ENCODE data around the gene ACOXL.

ACOXL gene

GRCh38 chr2:110875384-110875725, 143.0 kb downstream of the ACOXL start:
- DNase-seq (ENCODE audit: low read depth in 2 of 2), result no peak

DNA sequence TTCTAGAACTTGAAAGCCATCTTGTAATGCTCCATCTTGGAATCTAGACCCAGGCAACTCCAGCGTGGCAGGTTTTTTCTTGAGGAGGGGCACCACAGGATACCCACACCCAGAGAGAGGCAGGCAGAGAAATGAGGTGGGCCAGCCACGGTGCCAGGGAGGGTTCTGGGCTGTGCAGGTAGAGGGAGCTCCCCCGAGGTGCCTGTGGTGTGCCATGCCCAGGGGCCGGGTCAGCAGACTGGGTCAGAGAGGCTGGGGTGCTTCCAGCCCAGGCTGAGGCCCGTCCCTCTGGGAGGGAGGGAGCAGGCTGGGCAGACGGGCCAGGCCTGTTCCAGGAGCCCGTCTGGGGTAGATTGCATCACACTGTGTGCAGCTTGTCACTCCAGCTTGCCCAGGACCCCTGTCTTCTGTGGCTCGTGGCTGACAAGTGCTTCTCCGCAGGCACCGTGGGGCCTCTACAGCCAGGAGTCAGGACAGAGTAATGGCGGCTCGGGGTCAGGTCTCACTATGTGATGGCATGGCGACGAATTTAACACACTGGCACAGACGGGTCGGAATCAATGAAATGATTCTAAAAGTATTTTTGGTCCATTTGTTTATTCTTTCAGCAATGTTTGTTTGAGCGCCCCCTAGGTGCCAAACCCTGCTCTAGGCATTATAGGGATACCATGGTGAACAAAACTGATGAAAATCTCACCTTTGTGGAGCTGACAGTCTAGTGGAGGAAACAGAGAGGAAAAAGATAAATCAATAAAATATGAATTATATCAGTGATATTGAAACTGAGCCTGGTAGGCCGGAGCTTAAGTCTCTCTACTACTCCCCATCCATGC, 144.0 kb downstream of the ACOXL start:
- no peak for DNase-seq (ENCODE audit: low read depth in 2 of 2)

- DNase-seq (ENCODE audit: low read depth in 2 of 2), result no peak
Observed at GRCh38 chr2:110877031-110877827, 144.9 kb downstream of the ACOXL start.

DNA sequence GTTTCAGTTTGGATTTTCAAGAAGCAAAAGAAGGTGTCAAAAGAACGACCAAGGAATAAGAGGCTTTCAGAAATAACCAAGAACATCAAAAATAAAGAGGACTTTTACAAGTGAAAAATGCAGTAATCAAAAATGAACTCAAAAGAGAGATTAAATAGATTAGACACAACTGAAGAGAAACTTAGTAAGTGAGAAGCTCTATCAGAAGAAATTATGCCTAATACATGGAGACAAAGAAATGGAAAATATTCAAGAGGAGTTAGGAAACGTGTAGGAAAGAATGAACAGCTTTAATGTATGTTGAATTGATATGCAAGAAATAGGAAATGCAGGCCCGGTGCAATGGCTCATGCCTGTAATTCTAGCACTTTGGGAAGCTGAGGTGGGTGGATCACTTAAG, 145.8 kb downstream of the ACOXL start:
- no peak for DNase-seq (ENCODE audit: low read depth in 2 of 2)

DNA sequence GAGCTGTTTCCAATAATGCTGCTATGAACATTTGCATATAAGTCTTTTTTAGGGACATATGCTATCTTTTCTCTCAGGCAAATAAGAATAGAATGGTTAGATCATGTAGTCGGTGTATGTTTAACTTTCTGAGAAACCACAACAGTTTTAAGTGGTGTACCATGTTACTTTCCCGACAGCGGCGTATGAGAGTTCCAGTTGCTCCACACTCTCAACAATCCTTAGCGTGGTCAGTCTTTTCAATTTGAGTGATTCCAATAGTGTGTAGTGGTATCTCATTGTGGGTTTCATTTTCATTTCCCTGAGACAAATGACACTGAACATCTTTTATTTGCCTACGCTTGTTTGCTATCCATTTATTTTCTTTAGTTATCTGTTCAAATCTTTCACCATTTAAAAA, 149.5 kb downstream of the ACOXL start:
- no peak for DNase-seq (ENCODE audit: low read depth in 2 of 2)

GRCh38 chr2:110883406-110883805, 151.0 kb downstream of the ACOXL start:
- no peak for DNase-seq (ENCODE audit: low read depth in 2 of 2)

- no peak for DNase-seq (ENCODE audit: low read depth in 2 of 2)
Observed at GRCh38 chr2:110885256-110885655, 152.9 kb downstream of the ACOXL start.

DNA sequence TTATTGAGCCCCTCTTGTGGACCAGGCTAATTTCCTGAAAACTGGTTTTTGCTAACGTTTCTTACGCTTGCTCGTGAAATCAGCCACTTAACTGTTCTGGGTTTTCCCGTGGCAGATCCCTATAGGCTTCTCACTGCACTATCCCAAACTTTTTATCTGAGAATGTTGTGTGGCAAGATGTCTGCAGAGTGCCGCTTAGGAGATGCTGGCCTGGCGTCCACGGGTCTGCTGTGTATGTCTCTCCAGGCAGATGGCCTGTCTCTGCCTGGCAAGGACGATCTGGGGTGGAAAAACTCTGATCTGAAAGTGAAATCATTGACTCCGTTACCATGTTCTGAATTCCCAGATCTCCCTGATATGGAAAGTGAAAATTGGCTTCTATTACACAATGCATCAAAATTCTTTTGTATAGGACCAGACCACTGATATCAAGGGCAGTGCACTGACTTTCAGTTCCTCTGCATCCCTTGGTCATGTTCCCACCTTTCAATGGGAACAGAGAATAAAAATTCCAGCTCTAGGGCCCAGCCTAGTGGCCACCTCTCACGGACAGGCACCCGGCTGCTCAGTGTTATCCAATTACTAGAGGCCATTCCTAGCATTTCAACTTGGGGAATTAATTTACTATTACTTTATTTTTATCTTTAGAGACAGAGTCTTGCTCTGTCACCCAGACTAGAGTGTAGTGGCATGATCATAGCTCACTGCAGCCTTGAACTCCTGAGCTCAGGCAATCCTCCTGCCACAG, 154.6 kb downstream of the ACOXL start:
- DNase-seq (ENCODE audit: low read depth in 2 of 2), result no peak

DNA sequence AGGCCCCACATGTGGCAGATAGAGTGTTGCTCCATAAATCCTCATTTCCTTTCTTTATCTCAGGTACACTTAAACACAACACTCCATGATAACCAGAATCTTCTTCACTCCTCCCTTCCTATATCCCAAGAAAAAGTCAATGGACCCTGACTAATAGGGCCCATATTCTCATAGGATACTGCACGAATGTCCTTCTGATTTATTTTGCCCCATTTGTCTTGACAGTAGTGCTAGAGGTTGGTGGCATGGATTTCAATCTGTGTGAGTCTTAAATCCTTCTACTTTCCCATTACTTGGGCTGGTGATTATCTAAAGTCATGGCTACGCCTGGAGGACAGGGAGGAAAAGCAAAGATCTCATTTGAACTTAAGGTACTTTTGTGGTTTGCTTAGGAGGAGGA, 156.0 kb downstream of the ACOXL start:
- DNase-seq (ENCODE audit: low read depth in 2 of 2), result no peak

- DNase-seq (ENCODE audit: low read depth in 2 of 2), result no peak
Observed at GRCh38 chr2:110891626-110892025, 159.3 kb downstream of the ACOXL start.

DNA sequence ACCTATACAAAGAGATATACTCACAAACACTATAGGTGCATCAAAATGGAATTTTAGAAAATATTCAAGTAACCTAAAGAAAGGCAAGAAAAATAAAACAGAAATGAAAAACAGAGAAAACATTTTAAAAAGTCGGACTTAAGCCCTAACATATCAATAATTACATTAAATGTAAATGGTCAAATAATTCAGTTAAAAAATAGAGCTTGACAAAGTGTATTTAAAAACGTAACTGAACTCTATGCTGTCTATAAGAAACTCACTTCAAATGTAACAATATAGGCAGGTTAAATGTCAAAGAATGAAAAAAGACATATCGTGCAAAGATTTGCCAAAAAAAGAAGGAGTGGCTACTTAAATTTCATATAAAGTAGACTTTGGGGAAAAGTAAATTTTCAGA, 163.9 kb downstream of the ACOXL start:
- no peak for DNase-seq (ENCODE audit: low read depth in 2 of 2)

DNA sequence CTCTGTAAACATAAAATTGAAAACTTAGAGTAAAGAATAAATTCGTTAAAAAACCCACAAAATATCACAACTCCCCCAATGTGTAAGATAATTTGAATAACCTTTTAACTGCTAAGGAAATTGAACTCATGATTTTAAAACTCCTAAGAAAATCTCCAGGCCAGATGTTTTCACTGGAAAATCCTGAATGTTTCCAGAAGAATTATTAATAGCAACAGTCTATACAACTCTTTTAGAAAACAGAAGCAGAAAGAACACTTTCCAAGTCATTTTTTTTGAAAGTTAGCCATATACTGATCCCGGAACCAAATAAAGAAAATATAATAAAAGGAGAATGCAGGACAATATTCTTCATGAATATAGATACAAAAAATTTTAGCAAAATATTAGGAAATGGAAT, 165.6 kb downstream of the ACOXL start:
- no peak for DNase-seq (ENCODE audit: low read depth in 2 of 2)

- no peak for DNase-seq (ENCODE audit: low read depth in 2 of 2)
Observed at GRCh38 chr2:110900191-110900590, 167.8 kb downstream of the ACOXL start.

GRCh38 chr2:110903548-110903947, 171.2 kb downstream of the ACOXL start:
- no peak for DNase-seq (ENCODE audit: low read depth in 2 of 2)

- DNase-seq (ENCODE audit: low read depth in 2 of 2), result no peak
Observed at GRCh38 chr2:110904116-110904778, 171.9 kb downstream of the ACOXL start.

GRCh38 chr2:110904779-110905148, 172.4 kb downstream of the ACOXL start:
- DNase-seq (ENCODE audit: low read depth in 2 of 2), result no peak

GRCh38 chr2:110905217-110905616, 172.8 kb downstream of the ACOXL start:
- DNase-seq (ENCODE audit: low read depth in 2 of 2), result no peak

- DNase-seq (ENCODE audit: low read depth in 2 of 2), result no peak
Observed at GRCh38 chr2:110906613-110907298, 174.4 kb downstream of the ACOXL start.

DNA sequence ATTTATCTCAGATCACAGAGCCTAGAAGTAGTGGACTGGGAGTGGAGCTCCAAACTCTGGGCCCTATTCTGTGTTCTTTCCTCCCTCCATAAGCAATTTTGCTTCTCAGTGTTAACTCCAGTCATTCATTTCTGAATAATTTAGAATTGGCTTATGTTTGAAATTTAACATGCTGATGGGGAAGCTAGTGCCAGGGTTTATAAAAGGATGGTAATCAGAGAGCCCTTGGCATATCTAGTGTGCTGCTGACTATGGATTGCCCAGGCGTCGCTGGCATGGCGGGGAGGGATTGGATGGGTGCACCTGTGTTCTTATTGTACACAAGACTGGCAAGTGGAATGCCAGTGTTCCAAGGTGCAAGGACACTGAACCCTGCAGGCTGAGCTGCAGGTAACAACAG, 177.1 kb downstream of the ACOXL start:
- no peak for DNase-seq (ENCODE audit: low read depth in 2 of 2)

- no peak for DNase-seq (ENCODE audit: low read depth in 2 of 2)
Observed at GRCh38 chr2:110910423-110910822, 178.1 kb downstream of the ACOXL start.

DNA sequence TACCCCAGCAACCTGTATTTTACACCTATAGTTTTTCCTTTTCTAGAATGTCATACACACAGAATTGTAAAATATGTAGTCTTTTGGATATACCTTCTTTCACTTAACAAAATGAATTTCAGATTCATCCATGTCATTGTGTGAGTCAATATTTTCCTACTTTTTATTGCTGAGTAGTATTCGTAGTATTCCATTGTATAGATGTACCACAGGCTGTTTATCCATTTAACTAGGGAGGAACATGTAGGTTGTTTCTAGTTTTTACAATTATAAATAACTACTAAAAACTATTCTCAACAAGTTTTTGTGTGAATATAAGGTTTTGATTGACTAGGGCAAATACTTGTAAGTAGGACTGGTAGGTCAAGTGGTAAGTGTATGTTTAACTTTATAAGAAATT, 187.4 kb downstream of the ACOXL start:
- DNase-seq (ENCODE audit: low read depth in 2 of 2), result no peak
